DND-41 (cell line): ENCODE measurements around the gene COL26A1.

Experiments
- ATAC-seq: fragments of 200-7000 bp; cut with Tn5 transposase; 3 replicates; pipeline ENCODE4 v1.9.1; 2021; ENCODE audit warnings: low read depth; ENCODE audit not compliant: insufficient read depth
- DNase-seq: peaks from one replicate; pipeline ENCODE4 v3.0.0-alpha.2; 2020
- H2AFZ ChIP-seq: 2 replicates; pipeline ENCODE4 v1.6.0; 2012; ENCODE audit warnings: low read depth, low read length
- H3K27ac ChIP-seq: 2 replicates; pipeline ENCODE4 v1.5.1; 2012; ENCODE audit warnings: low read length, inconsistent platforms
- H3K27me3 ChIP-seq: fragments of 200-600 bp; sonication (generic); 2 replicates; pipeline ENCODE4 v1.6.0; 2012; ENCODE audit warnings: low read length, mild to moderate bottlenecking, inconsistent platforms; ENCODE audit not compliant: insufficient read depth, poor library complexity
- H3K36me3 ChIP-seq: 2 replicates; pipeline ENCODE4 v1.5.1; 2012; ENCODE audit warnings: low read length, inconsistent platforms; ENCODE audit not compliant: insufficient read depth
- H3K4me1 ChIP-seq: 2 replicates; pipeline ENCODE4 v1.5.1; 2012; ENCODE audit warnings: mild to moderate bottlenecking, low read length; ENCODE audit not compliant: insufficient read depth
- H3K4me2 ChIP-seq: 2 replicates; pipeline ENCODE4 v1.6.0; 2012; ENCODE audit warnings: mild to moderate bottlenecking, moderate library complexity, low read length, inconsistent platforms; ENCODE audit not compliant: insufficient read depth
- H3K4me3 ChIP-seq, 2 experiments: fragments of 200-600 bp in 1 of 2; shearing (Covaris generic) in 1 of 2; 2 replicates each; pipeline ENCODE4 v1.5.1; 2012 to 2016; ENCODE audit warnings: inconsistent platforms in 2 of 2, low read length in 2 of 2, mild to moderate bottlenecking in 2 of 2, low read depth in 1 of 2, moderate library complexity in 1 of 2
- H3K79me2 ChIP-seq: 2 replicates; pipeline ENCODE4 v1.6.0; 2012; ENCODE audit warnings: low read length, inconsistent platforms; ENCODE audit not compliant: insufficient read depth
- H3K9ac ChIP-seq: 2 replicates; pipeline ENCODE4 v1.6.0; 2012; ENCODE audit warnings: low read depth, mild to moderate bottlenecking, inconsistent platforms, low read length, moderate library complexity
- H3K9me3 ChIP-seq: 2 replicates; pipeline ENCODE4 v1.5.1; 2012; ENCODE audit warnings: low read length, moderate library complexity, mild to moderate bottlenecking, inconsistent platforms; ENCODE audit not compliant: insufficient read depth, severe bottlenecking
- H4K20me1 ChIP-seq: 2 replicates; pipeline ENCODE4 v1.6.0; 2012; ENCODE audit warnings: low read length; ENCODE audit not compliant: insufficient read depth
- CTCF ChIP-seq: IDR thresholded peaks from 2 replicates; pipeline ENCODE4 v1.5.1; 2012; ENCODE audit warnings: borderline replicate concordance, low read length, moderate library complexity, mild to moderate bottlenecking; ENCODE audit not compliant: poor library complexity, severe bottlenecking; ENCODE audit errors: extremely low read depth
- EZH2 ChIP-seq: IDR thresholded peaks from 3 replicates; pipeline ENCODE4 v1.6.1; 2012; ENCODE audit warnings: borderline replicate concordance, low read depth, mild to moderate bottlenecking, moderate library complexity, low read length, inconsistent platforms; ENCODE audit not compliant: severe bottlenecking

COL26A1 gene

DNA sequence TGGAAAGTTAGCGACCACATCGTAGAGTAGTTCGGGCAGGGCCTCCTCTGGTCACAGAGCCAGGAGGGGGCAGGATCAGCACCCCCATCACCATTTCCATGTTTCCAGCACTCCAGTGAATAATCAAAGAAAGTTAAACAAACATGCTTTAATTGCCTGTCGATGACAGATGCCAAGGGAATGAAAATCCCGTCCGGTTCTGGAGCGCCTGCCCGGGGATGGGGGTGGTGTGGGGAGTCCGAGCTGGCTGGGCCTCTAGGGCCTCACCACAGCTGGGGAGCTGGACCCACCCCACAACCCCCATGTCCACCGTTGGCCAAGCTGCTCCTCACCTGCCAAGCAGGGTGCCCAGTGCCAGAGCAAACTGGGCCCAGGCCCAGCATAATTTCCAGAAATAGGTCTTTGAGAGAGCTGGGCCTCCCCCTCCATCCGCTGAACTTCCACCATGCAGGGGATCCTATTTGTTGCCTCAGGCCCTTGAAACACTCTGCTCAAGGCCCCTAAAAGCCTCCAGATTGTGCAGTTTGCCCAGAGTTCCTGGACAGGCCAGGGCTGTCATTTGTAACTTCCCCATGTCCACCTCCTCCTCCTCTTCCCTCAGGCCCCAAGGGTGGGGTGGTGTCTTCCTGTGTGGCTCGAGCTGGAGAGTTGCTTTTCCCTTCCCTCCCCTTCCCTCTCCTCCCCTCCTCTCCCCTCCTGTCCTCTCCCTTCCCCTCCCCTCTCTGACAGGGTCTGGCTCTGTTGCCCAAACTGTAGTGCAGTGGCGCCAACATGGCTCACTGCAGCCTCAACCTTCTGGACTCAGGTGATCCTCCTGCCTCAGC, 165.4 kb downstream of the COL26A1 start:
- H3K79me2 ChIP-seq, result no peaks in the 10 kb centered on the region
- no peak for TF ChIP-seq CTCF
- no peak for TF ChIP-seq EZH2

DNA sequence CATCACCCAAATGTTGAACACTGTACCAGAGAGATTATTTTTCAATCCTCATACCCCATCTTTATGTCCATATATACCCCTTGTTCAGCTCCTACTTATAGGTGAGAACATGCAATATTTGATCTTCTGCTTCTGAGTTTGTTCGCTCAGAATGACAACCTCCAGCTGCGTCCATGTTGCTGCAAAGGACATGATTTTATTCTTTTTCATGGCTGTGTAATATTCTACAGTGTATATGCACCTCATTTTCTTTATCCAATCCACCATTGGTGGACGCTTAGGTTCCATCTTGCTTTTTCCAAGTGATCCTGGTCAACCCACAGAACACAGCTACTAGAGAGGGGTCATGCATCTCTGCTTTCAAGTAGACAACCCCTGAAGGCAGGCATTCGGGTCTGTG, 166.9 kb downstream of the COL26A1 start:
- H3K27me3 ChIP-seq, result peaks cover 14% of the 10 kb centered on the region
- H3K4me2 ChIP-seq, result no peak overlapping the region
- H3K79me2 ChIP-seq, result no peaks in the 10 kb centered on the region
- no peaks in the 10 kb centered on the region for H3K9me3 ChIP-seq
- no peak overlapping the region for H2AFZ ChIP-seq
- H4K20me1 ChIP-seq, result no peaks in the 10 kb centered on the region
- no peaks in the 10 kb centered on the region for H3K36me3 ChIP-seq
- no peak overlapping the region for H3K27ac ChIP-seq
- no peak for ATAC-seq
- no peak for DNase-seq
- no peak overlapping the region for H3K4me3 ChIP-seq
- no peak for TF ChIP-seq CTCF
- TF ChIP-seq EZH2, result no peak
- H3K4me1 ChIP-seq, result no peaks in the 10 kb centered on the region
- H3K9ac ChIP-seq, result no peak overlapping the region

More for the DNA sequence above, 165.4 kb downstream of the COL26A1 start:
- no peak overlapping the region for H3K9ac ChIP-seq
- H3K36me3 ChIP-seq, result no peaks in the 10 kb centered on the region
- H2AFZ ChIP-seq, result no peak overlapping the region
- no peak overlapping the region for H3K4me2 ChIP-seq
- no peak overlapping the region for H3K4me3 ChIP-seq
- no peaks in the 10 kb centered on the region for H4K20me1 ChIP-seq
- ATAC-seq (no peak), DNase-seq (no peak)
- H3K27me3 ChIP-seq, result peaks cover 14% of the 10 kb centered on the region
- H3K27ac ChIP-seq, result no peak overlapping the region
- H3K9me3 ChIP-seq, result no peaks in the 10 kb centered on the region
- no peaks in the 10 kb centered on the region for H3K4me1 ChIP-seq

GRCh38 chr7:101531726-101532357, 169.2 kb downstream of the COL26A1 start:
- Histone ChIP-seq H2AFZ (no peak overlapping the region), H3K4me2 (no peak overlapping the region), H3K4me1 (no peaks in the 10 kb centered on the region), H3K27ac (no peak overlapping the region), H4K20me1 (no peaks in the 10 kb centered on the region), H3K9ac (no peak overlapping the region), H3K27me3 (peaks cover 17% of the 10 kb centered on the region), H3K79me2 (no peaks in the 10 kb centered on the region), H3K36me3 (no peaks in the 10 kb centered on the region), H3K9me3 (no peaks in the 10 kb centered on the region), H3K4me3 (no peak overlapping the region)
- TF ChIP-seq CTCF (no peak), EZH2 (no peak)
- no peak for DNase-seq
- ATAC-seq, result no peak
